Measurements from ENCODE around the gene ACOXL. TPM values are rescaled to one million over a fixed set of nuclear protein-coding genes. Genes with fewer than 3 reads are reported as not detected.

The ACOXL gene
- total and polyA plus RNA-seq, 10 of the 15 experiments (the other 5 are each of a cell fraction or from before 2014, with no cell fraction given) = 0.05 to 1.3 (median 0.71) TPM

GRCh38 chr2:111117598-111118480 is 385.5 kb downstream of the ACOXL start (continued):
- TF ChIP-seq E2F8 (IDR thresholded peaks at IDR 0.05; ENCODE audit: low read depth, partially characterized antibody) (no peak), BCL11A (IDR thresholded peaks at IDR 0.05; ENCODE audit: low read depth, low read length) (no peak), ZBTB33 (IDR thresholded peaks at IDR 0.05) (peak; percentile 65; the same call in 1 of the 2 replicates), IKZF1 (conservative IDR thresholded peaks at IDR 0.05) (0 out of 2 replicates have a peak, but pooled peaks have one; percentile 5), KDM1A (IDR thresholded peaks at IDR 0.05; ENCODE audit: borderline replicate concordance) (no peak), SMAD5 (IDR thresholded peaks at IDR 0.05; ENCODE audit: low read depth) (no peak)

All from GM12878 (cell line).